22Rv1 (cell line): Measurements from ENCODE around the gene IQSEC1.

Experiments
- CTCF ChIP-seq: fragments of 450-650 bp; IDR thresholded peaks from 2 replicates; pipeline ENCODE4 v1.5.1; 2017; ENCODE audit warnings: mild to moderate bottlenecking
- ZFX ChIP-seq: fragments of 450-650 bp; IDR thresholded peaks from 2 replicates; pipeline ENCODE4 v1.6.1; 2017; ENCODE audit warnings: antibody characterized with exemption, borderline replicate concordance

GRCh38 chr3:13010780-13011572, 62.3 kb downstream of the IQSEC1 start:
- no peak for TF ChIP-seq CTCF
- TF ChIP-seq ZFX = no peak
